ENCODE data around the gene TAF1C. TPM values are rescaled to one million over a fixed set of nuclear protein-coding genes. Genes with fewer than 3 reads are reported as not detected.
A peak's percentile ranks its signal among the peaks of the same experiment; 100 is the strongest.
"Not testable (repeated sequence)": the region's sequence is repeated elsewhere in the genome, so short reads cannot be mapped to it uniquely, and the experiment has no call there.

TAF1C gene
- total and polyA plus RNA-seq, 2 donors (not counting 3 experiments of a cell fraction or from before 2014, with no cell fraction given): 57.2 to 77.6 TPM

GRCh38 chr16:84204551-84204950 is 17.7 kb upstream of the TAF1C start:
- H3K9me3 ChIP-seq (replicated peaks; ENCODE audit: control insufficient read depth, insufficient read depth, low read length); H3K4me2 ChIP-seq (ENCODE audit: insufficient read depth, low read length); BruUV-seq (replicated peaks); DNase-seq (ENCODE audit: low read depth, low spot score); H3K27me3 ChIP-seq (ENCODE audit: control insufficient read depth in 2 of 2, insufficient read depth in 2 of 2, low read length in 2 of 2); H3K4me3 ChIP-seq (replicated peaks in 1 of 3; ENCODE audit: insufficient read depth in 1 of 3, low read depth in 1 of 3, low read length in 3 of 3); intact Hi-C loops (cut with micrococcal nuclease); H2AFZ ChIP-seq (ENCODE audit: low read depth, low read length); H4K20me1 ChIP-seq (replicated peaks; ENCODE audit: control insufficient read depth, extremely low read depth, insufficient read depth, low read length); H3K27ac ChIP-seq (ENCODE audit: insufficient read depth, low read depth, low read length); dilution Hi-C loops (cut with MboI; ENCODE audit: extremely low pct_ligation_motif_present, low sequenced_read_pairs); FAIRE-seq; H3K9ac ChIP-seq (replicated peaks; ENCODE audit: extremely low read depth, insufficient read depth, low read length); POLR2A ChIA-PET; H3K36me3 ChIP-seq (ENCODE audit: control insufficient read depth in 2 of 2, extremely low read depth in 1 of 2, insufficient read depth in 2 of 2, low read length in 2 of 2); H3K4me1 ChIP-seq (ENCODE audit: control insufficient read depth, extremely low read depth, insufficient read depth, low read length); H3K79me2 ChIP-seq (ENCODE audit: control insufficient read depth, insufficient read depth, low read length); H3K9me1 ChIP-seq (replicated peaks; ENCODE audit: control insufficient read depth, extremely low read depth, insufficient read depth, low read length): not testable (repeated sequence)
- CTCF ChIA-PET: interaction anchor here (1.3 to 1.9 kb wide), 3 partner anchors 18 to 72 kb away, joined by 3 to 6 read pairs (median 5); partner anchors contain the start of gene TAF1C

- DNase-seq (ENCODE audit: low read depth, low spot score): no peak
- BruUV-seq (replicated peaks): no TSS peak
These were observed 13.0 kb upstream of the TAF1C start for GRCh38 chr16:84199861-84200260.

More at GRCh38 chr16:84199861-84200260, 13.0 kb upstream of the TAF1C start:
- TF ChIP-seq MAX (IDR thresholded peaks at IDR 0.05; ENCODE audit: insufficient read depth, insufficient read length) (no peak), FOS (IDR thresholded peaks at IDR 0.05; ENCODE audit: borderline replicate concordance, insufficient read depth, low read length) (no peak), GATA2 (IDR thresholded peaks at IDR 0.05; ENCODE audit: insufficient read depth, insufficient read length, low read depth, low read length) (no peak), MYC (IDR thresholded peaks at IDR 0.05; ENCODE audit: low read depth, low read length) (no peak), POLR2A (IDR thresholded peaks at IDR 0.05; ENCODE audit: low read depth, low read length) (no peak), POLR2AphosphoS5 (IDR thresholded peaks at IDR 0.05; ENCODE audit: insufficient read depth, low read depth, low read length) (no peak), JUN (IDR thresholded peaks at IDR 0.05; ENCODE audit: borderline replicate concordance, insufficient read depth, insufficient read length, low read depth) (no peak), EZH2 (IDR thresholded peaks at IDR 0.05; ENCODE audit: borderline replicate concordance, low read depth, low read length, severe bottlenecking) (no peak), CTCF (IDR thresholded peaks at IDR 0.05; ENCODE audit: extremely low read depth in 1 of 2, insufficient read depth in 1 of 2, low read depth in 1 of 2, low read length in 2 of 2) (no peak)
- no peaks in the 10 kb centered on the region for H4K20me1 ChIP-seq (replicated peaks; ENCODE audit: control insufficient read depth, extremely low read depth, insufficient read depth, low read length)
- H3K9me3 ChIP-seq (replicated peaks; ENCODE audit: control insufficient read depth, insufficient read depth, low read length): no peaks in the 10 kb centered on the region
- H3K9ac ChIP-seq (replicated peaks; ENCODE audit: extremely low read depth, insufficient read depth, low read length): no peak overlapping the region
- no peak overlapping the region for H3K27ac ChIP-seq (ENCODE audit: insufficient read depth, low read depth, low read length)
- POLR2A ChIA-PET: no interaction called here
- H3K36me3 ChIP-seq (ENCODE audit: control insufficient read depth in 2 of 2, extremely low read depth in 1 of 2, insufficient read depth in 2 of 2, low read length in 2 of 2): no peaks in the 10 kb centered on the region
- no peaks in the 10 kb centered on the region for H3K9me1 ChIP-seq (replicated peaks; ENCODE audit: control insufficient read depth, extremely low read depth, insufficient read depth, low read length)
- no peaks in the 10 kb centered on the region for H3K79me2 ChIP-seq (ENCODE audit: control insufficient read depth, insufficient read depth, low read length)
- no peaks in the 10 kb centered on the region for H3K27me3 ChIP-seq (ENCODE audit: control insufficient read depth in 2 of 2, insufficient read depth in 2 of 2, low read length in 2 of 2)
- peak; percentile 38 for FAIRE-seq
- peak overlapping the region; percentile 14 for H2AFZ ChIP-seq (ENCODE audit: low read depth, low read length)
- intact Hi-C loops (cut with micrococcal nuclease): no loop called here
- no peaks in the 10 kb centered on the region for H3K4me1 ChIP-seq (ENCODE audit: control insufficient read depth, extremely low read depth, insufficient read depth, low read length)
- dilution Hi-C loops (cut with MboI; ENCODE audit: extremely low pct_ligation_motif_present, low sequenced_read_pairs): no loop called here
- CTCF ChIA-PET: interaction anchor here (1.3 kb wide), 1 partner anchor 13 kb away, joined by 5 read pairs; the partner anchor contains the start of gene TAF1C
- no peak overlapping the region for H3K4me2 ChIP-seq (ENCODE audit: insufficient read depth, low read length)
- H3K4me3 ChIP-seq (replicated peaks in 1 of 3; ENCODE audit: insufficient read depth in 1 of 3, low read depth in 1 of 3, low read length in 3 of 3): no peak overlapping the region

Data from endothelial cell of umbilical vein (primary cell).